Tibial artery (tissue), 4 donors: Measurements from ENCODE around the gene CRISP3.
"Not testable (repeated sequence)": the region's sequence is repeated elsewhere in the genome, so short reads cannot be mapped to it uniquely, and the experiment has no call there.

Experiments used
- DNase-seq, 2 donors: peaks; one replicate each; pipeline ENCODE4 v3.0.0-alpha.2; 2019
- H3K27ac ChIP-seq, 2 donors: fragments of 200-600 bp; sonication (generic) in 1 of 2; 1 replicate in 1 of 2; 2 replicates in 1 of 2; pipeline ENCODE4 v1.5.1; 2018 to 2019; ENCODE audit warnings: mild to moderate bottlenecking in 1 of 2
- H3K27me3 ChIP-seq, 2 donors: fragments of 200-600 bp; sonication (generic) in 1 of 2; one replicate each; pipeline versions ENCODE4 v1.5.1 to v1.6.0; 2016 to 2019
- H3K36me3 ChIP-seq, 3 donors: fragments of 200-600 bp; sonication (generic) in 2 of 3; one replicate each; pipeline ENCODE4 v1.5.1; 2016 to 2019; ENCODE audit warnings: mild to moderate bottlenecking in 2 of 3
- H3K4me1 ChIP-seq, 4 donors: fragments of 200-600 bp; sonication (generic) in 2 of 4; 1 replicate in 3 of 4; 2 replicates in 1 of 4; pipeline ENCODE4 v1.5.1; 2016 to 2019
- H3K4me3 ChIP-seq, 2 donors: fragments of 200-600 bp; sonication (generic) in 1 of 2; 1 replicate in 1 of 2; 2 replicates in 1 of 2; pipeline ENCODE4 v1.5.1; 2018 to 2019; ENCODE audit warnings: mild to moderate bottlenecking in 2 of 2
- H3K9me3 ChIP-seq, 3 donors: fragments of 200-600 bp; sonication (generic) in 1 of 3; one replicate each; pipeline ENCODE4 v1.5.1; 2016 to 2019
- intact Hi-C: fragments of 100-400 bp; cut with DNase I; formaldehyde crosslinking; loops from one replicate; pipeline ENCODE4 v1.15.0; 2023; ENCODE audit warnings: low total_unique reads
- TF ChIP-seq, protein P1 (sequence below), 2 experiments: fragments of 200-600 bp in 1 of 2; fragments of 450-650 bp in 1 of 2; IDR thresholded peaks; one replicate each; pipeline ENCODE4 v1.5.1; 2017 to 2019; ENCODE audit warnings: antibody characterized with exemption in 2 of 2, mild to moderate bottlenecking in 1 of 2, moderate library complexity in 1 of 2

CRISP3 gene

GRCh38 chr6:49743429-49743828, 759 bp downstream of the CRISP3 start:
- Histone ChIP-seq H3K36me3 (no peaks in the 10 kb centered on the region), H3K27ac (no peak overlapping the region), H3K9me3 (no peaks in the 10 kb centered on the region), H3K27me3 (no peaks in the 10 kb centered on the region), H3K4me1 (no peaks in the 10 kb centered on the region), H3K4me3 (no peak overlapping the region)
- intact Hi-C loops, result no loop called here
- TF ChIP-seq, protein P1, sequence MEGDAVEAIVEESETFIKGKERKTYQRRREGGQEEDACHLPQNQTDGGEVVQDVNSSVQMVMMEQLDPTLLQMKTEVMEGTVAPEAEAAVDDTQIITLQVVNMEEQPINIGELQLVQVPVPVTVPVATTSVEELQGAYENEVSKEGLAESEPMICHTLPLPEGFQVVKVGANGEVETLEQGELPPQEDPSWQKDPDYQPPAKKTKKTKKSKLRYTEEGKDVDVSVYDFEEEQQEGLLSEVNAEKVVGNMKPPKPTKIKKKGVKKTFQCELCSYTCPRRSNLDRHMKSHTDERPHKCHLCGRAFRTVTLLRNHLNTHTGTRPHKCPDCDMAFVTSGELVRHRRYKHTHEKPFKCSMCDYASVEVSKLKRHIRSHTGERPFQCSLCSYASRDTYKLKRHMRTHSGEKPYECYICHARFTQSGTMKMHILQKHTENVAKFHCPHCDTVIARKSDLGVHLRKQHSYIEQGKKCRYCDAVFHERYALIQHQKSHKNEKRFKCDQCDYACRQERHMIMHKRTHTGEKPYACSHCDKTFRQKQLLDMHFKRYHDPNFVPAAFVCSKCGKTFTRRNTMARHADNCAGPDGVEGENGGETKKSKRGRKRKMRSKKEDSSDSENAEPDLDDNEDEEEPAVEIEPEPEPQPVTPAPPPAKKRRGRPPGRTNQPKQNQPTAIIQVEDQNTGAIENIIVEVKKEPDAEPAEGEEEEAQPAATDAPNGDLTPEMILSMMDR (IDR thresholded peaks at IDR 0.05), result no peak
- DNase-seq, result no peak

- H3K27ac ChIP-seq, result no peak overlapping the region
- intact Hi-C loops, result no loop called here
Measured at GRCh38 chr6:49739423-49739822, 4.8 kb downstream of the CRISP3 start.

GRCh38 chr6:49736017-49736508, 8.1 kb downstream of the CRISP3 start:
- intact Hi-C loops, result no loop called here
- DNase-seq, result no peak
- Histone ChIP-seq H3K36me3 (no peaks in the 10 kb centered on the region), H3K27me3 (no peaks in the 10 kb centered on the region), H3K9me3 (no peaks in the 10 kb centered on the region), H3K4me1 (no peaks in the 10 kb centered on the region), H3K27ac (no peak overlapping the region), H3K4me3 (no peak overlapping the region)
- TF ChIP-seq, protein P1 (IDR thresholded peaks at IDR 0.05), result no peak

More at GRCh38 chr6:49739423-49739822, 4.8 kb downstream of the CRISP3 start:
- TF ChIP-seq, protein P1 (IDR thresholded peaks at IDR 0.05), result no peak
- H3K4me1 ChIP-seq, result no peaks in the 10 kb centered on the region
- no peaks in the 10 kb centered on the region for H3K9me3 ChIP-seq
- no peaks in the 10 kb centered on the region for H3K36me3 ChIP-seq
- H3K4me3 ChIP-seq, result no peak overlapping the region
- no peaks in the 10 kb centered on the region for H3K27me3 ChIP-seq
- no peak for DNase-seq

- DNase-seq, result no peak
- TF ChIP-seq, protein P1 (IDR thresholded peaks at IDR 0.05), result no peak
- Histone ChIP-seq H3K4me3 (no peak overlapping the region), H3K36me3 (no peaks in the 10 kb centered on the region), H3K27me3 (no peaks in the 10 kb centered on the region), H3K27ac (no peak overlapping the region), H3K4me1 (no peaks in the 10 kb centered on the region), H3K9me3 (no peaks in the 10 kb centered on the region)
- intact Hi-C loops, result no loop called here
Measured at GRCh38 chr6:49733680-49734079, 10.5 kb downstream of the CRISP3 start.

DNA sequence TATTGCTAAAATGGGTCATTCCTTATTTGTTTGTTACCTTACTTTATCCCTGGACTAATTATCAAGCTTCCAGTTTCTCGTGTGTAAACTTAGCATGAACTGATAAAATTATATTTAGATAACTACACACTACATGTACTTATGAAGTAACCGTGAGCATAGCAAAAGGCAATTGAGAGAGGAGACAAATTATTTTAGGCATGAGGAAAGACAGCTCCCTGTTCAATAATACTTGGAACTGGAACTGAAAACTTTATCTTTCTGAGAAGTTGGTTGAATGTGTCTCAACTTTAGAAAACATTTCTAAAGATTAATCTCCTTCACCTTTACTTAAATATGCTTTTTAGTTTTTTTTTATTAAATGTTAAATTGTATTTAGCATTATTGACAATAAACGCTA, 11.4 kb downstream of the CRISP3 start:
- no peak overlapping the region for H3K4me3 ChIP-seq
- intact Hi-C loops, result no loop called here
- DNase-seq, result no peak
- H3K27ac ChIP-seq, result no peak overlapping the region
- H3K4me1 ChIP-seq, result no peaks in the 10 kb centered on the region
- TF ChIP-seq, protein P1 (IDR thresholded peaks at IDR 0.05), result no peak
- no peaks in the 10 kb centered on the region for H3K36me3 ChIP-seq
- no peaks in the 10 kb centered on the region for H3K9me3 ChIP-seq
- H3K27me3 ChIP-seq, result no peaks in the 10 kb centered on the region

DNA sequence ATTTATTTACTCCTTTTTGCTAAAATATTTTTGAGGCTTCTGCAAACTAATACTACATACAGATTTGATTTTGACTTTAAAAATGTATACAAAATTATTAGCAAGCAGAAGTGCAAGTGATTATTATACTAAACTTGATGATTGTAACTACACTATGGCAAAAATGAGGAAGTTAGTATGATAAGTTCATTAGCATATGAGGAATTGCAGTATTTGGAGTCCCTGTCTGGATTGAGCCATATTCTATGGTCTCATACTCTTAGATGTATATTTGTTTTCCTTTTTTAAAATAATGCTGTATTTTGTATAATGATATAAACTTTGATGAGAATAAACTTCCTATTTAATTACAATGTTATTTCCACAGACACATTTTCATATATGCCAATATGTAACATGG, 13.9 kb downstream of the CRISP3 start:
- no peak overlapping the region for H3K27ac ChIP-seq
- no peaks in the 10 kb centered on the region for H3K36me3 ChIP-seq
- no peak overlapping the region for H3K4me3 ChIP-seq
- no peaks in the 10 kb centered on the region for H3K9me3 ChIP-seq
- H3K27me3 ChIP-seq, result no peaks in the 10 kb centered on the region
- no peak for DNase-seq
- intact Hi-C loops, result no loop called here
- TF ChIP-seq, protein P1 (IDR thresholded peaks at IDR 0.05), result no peak
- H3K4me1 ChIP-seq, result no peaks in the 10 kb centered on the region

DNA sequence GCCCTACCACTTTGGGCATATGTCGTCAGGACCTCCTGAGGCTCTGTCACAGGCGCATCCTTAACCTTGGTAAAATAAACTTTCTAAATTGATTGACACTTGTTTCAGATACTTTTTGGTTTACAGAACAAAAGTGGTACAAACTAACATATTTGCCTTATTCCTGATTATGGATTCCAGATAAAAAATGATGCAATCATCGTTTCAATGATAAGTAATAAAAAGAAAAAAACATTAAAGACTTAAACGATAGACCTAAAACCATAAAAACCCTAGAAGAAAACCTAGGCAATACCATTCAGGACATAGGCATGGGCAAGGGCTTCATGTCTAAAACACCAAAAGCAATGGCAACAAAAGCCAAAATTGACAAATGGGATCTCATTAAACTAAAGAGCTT, 20.3 kb downstream of the CRISP3 start:
- H3K27ac ChIP-seq, H3K27me3 ChIP-seq, H3K9me3 ChIP-seq, H3K4me3 ChIP-seq, H3K4me1 ChIP-seq, H3K36me3 ChIP-seq, DNase-seq, intact Hi-C loops: not testable (repeated sequence)
